ENCODE measurements around the gene GUCA2B.
A peak's percentile ranks its signal among the peaks of the same experiment; 100 is the strongest.

GUCA2B gene

DNA sequence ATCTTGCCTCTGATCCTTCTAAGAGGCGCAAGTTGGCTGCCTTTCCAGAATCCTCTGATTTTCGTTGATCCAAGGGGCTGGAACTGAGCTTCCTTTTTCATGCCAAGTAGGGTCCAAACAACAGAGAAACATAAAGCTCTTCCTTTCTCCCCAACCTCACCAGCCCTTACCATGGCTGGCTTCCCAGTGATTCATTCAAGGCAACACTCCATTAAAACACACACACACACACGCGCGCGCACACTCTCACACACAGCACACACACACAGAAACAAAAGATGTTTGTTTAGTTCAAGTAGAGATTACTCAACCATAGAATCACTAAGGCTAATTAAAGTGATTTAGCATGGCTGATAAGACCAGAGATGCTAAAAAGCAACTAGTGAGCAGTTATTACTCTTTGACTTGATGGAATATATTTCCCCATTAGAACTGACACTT, 24.4 kb downstream of the GUCA2B start:
- peaks cover 36% of the 10 kb centered on the region for H3K36me3 ChIP-seq (ENCODE audit: control insufficient read depth, insufficient read depth, low read length)
- H3K27ac ChIP-seq (ENCODE audit: low read depth, low read length) = peak overlapping the region; percentile 45
- H3K27me3 ChIP-seq (ENCODE audit: control insufficient read depth, insufficient read depth, low read length) = no peaks in the 10 kb centered on the region
- no peak overlapping the region for H3K4me3 ChIP-seq (ENCODE audit: low read depth, low read length)
- H3K9me3 ChIP-seq (ENCODE audit: control insufficient read depth, insufficient read depth, low read length) = no peaks in the 10 kb centered on the region
- no peak overlapping the region for H3K9ac ChIP-seq (ENCODE audit: low read depth, low read length)
- H3K4me1 ChIP-seq (ENCODE audit: control insufficient read depth, insufficient read depth, low read length) = 0 out of 2 replicates have a peak, but pooled peaks cover 5% of the 10 kb centered on the region

DNA sequence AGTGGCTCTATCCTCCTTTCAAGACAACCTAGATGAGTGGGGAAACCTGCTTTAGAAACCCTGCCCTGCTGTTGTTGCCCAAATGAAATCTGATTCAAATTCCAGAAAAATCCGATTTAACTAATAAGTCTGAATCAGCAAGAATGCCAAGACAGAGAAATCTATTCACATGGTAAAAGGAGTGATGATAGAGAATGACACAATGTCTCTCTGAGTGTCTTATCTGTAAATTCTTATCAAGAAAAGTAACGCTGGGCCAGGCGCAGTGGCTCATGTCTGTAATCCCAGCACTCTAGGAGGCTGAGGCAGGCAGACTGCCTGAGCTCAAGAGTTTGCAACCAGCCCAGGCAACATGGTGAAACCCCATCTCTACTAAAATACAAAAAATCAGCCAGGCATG, 25.0 kb downstream of the GUCA2B start:
- Histone ChIP-seq H3K36me3 (ENCODE audit: control insufficient read depth, insufficient read depth, low read length) (peaks cover 36% of the 10 kb centered on the region), H3K9me3 (ENCODE audit: control insufficient read depth, insufficient read depth, low read length) (no peaks in the 10 kb centered on the region), H3K4me3 (ENCODE audit: low read depth, low read length) (no peak overlapping the region), H3K9ac (ENCODE audit: low read depth, low read length) (no peak overlapping the region), H3K27ac (ENCODE audit: low read depth, low read length) (no peak overlapping the region), H3K4me1 (ENCODE audit: control insufficient read depth, insufficient read depth, low read length) (0 out of 2 replicates have a peak, but pooled peaks cover 5% of the 10 kb centered on the region), H3K27me3 (ENCODE audit: control insufficient read depth, insufficient read depth, low read length) (no peaks in the 10 kb centered on the region)

- Histone ChIP-seq H3K9me3 (ENCODE audit: control insufficient read depth, insufficient read depth, low read length) (no peaks in the 10 kb centered on the region), H3K4me3 (ENCODE audit: low read depth, low read length) (no peak overlapping the region), H3K27me3 (ENCODE audit: control insufficient read depth, insufficient read depth, low read length) (no peaks in the 10 kb centered on the region), H3K4me1 (ENCODE audit: control insufficient read depth, insufficient read depth, low read length) (no peaks in the 10 kb centered on the region), H3K27ac (ENCODE audit: low read depth, low read length) (no peak overlapping the region), H3K36me3 (ENCODE audit: control insufficient read depth, insufficient read depth, low read length) (peaks cover 42% of the 10 kb centered on the region), H3K9ac (ENCODE audit: low read depth, low read length) (no peak overlapping the region)
These were observed 26.1 kb downstream of the GUCA2B start for GRCh38 chr1:42179275-42179674.

DNA sequence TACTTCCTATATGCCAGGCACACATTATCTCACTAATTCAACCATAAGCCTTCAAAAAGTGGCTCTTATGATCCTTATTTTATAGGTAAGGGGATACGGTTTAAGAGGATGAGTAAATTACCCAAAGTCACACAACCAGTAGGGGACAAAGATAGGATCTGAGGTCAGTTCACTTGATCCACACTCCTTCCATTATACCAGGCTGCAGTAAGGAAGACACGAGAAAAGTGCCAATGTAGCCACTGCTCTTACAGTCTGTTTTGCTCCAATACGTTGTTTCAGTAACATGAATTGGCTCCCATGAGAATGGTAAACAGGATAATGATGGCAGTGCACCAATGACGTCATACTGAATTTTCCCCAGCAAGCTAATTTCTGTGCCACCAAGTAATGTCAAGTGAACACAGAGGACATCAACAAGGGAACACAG, 26.7 kb downstream of the GUCA2B start:
- Histone ChIP-seq H3K36me3 (ENCODE audit: control insufficient read depth, insufficient read depth, low read length) (peaks cover 48% of the 10 kb centered on the region), H3K4me3 (ENCODE audit: low read depth, low read length) (no peak overlapping the region), H3K27me3 (ENCODE audit: control insufficient read depth, insufficient read depth, low read length) (no peaks in the 10 kb centered on the region), H3K27ac (ENCODE audit: low read depth, low read length) (no peak overlapping the region), H3K9me3 (ENCODE audit: control insufficient read depth, insufficient read depth, low read length) (no peaks in the 10 kb centered on the region), H3K4me1 (ENCODE audit: control insufficient read depth, insufficient read depth, low read length) (no peaks in the 10 kb centered on the region), H3K9ac (ENCODE audit: low read depth, low read length) (no peak overlapping the region)

DNA sequence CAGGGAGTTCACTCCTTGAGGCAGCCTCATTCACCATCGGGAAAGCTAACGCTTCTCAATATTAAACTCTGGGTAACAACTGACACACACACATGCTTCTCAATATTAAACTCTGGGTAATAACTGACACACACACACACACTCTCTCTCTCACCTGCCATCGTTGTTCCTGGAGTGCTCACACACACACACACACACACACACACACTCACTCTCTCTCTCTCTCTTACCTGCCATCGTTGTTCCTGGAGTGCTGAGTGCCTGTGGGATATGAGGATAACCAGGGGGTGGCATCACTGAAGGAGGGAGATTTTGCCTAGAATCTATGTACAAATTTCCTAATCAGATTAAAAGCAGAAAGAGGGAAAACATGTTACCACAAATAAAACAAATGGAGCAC, 28.5 kb downstream of the GUCA2B start:
- Histone ChIP-seq H3K27ac (ENCODE audit: low read depth, low read length) (no peak overlapping the region), H3K4me1 (ENCODE audit: control insufficient read depth, insufficient read depth, low read length) (no peaks in the 10 kb centered on the region), H3K9ac (ENCODE audit: low read depth, low read length) (no peak overlapping the region), H3K4me3 (ENCODE audit: low read depth, low read length) (no peak overlapping the region), H3K36me3 (ENCODE audit: control insufficient read depth, insufficient read depth, low read length) (peaks cover 52% of the 10 kb centered on the region), H3K9me3 (ENCODE audit: control insufficient read depth, insufficient read depth, low read length) (no peaks in the 10 kb centered on the region), H3K27me3 (ENCODE audit: control insufficient read depth, insufficient read depth, low read length) (no peaks in the 10 kb centered on the region)

GRCh38 chr1:42183210-42183956, 30.2 kb downstream of the GUCA2B start:
- no peaks in the 10 kb centered on the region for H3K4me1 ChIP-seq (ENCODE audit: control insufficient read depth, insufficient read depth, low read length)
- H3K27me3 ChIP-seq (ENCODE audit: control insufficient read depth, insufficient read depth, low read length) = no peaks in the 10 kb centered on the region
- no peaks in the 10 kb centered on the region for H3K9me3 ChIP-seq (ENCODE audit: control insufficient read depth, insufficient read depth, low read length)
- H3K4me3 ChIP-seq (ENCODE audit: low read depth, low read length) = no peak overlapping the region
- peaks cover 64% of the 10 kb centered on the region for H3K36me3 ChIP-seq (ENCODE audit: control insufficient read depth, insufficient read depth, low read length)
- H3K27ac ChIP-seq (ENCODE audit: low read depth, low read length) = no peak overlapping the region
- H3K9ac ChIP-seq (ENCODE audit: low read depth, low read length) = no peak overlapping the region

DNA sequence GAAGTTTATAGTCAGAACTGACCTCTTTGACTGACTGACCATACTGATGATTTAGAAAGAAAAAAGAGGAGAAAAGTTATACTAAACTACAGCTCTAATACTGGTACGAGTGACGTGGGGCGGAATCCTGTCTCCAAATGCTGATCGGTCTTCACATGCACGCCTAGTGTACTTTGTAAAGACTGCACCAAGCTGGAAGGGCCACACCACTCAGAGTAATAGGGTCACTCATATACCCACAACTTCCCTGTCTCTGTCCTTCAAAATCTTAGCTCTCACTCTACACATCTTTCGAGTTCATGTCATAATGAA, 30.7 kb downstream of the GUCA2B start:
- Histone ChIP-seq H3K9me3 (ENCODE audit: control insufficient read depth, insufficient read depth, low read length) (no peaks in the 10 kb centered on the region), H3K4me1 (ENCODE audit: control insufficient read depth, insufficient read depth, low read length) (no peaks in the 10 kb centered on the region), H3K36me3 (ENCODE audit: control insufficient read depth, insufficient read depth, low read length) (peaks cover 67% of the 10 kb centered on the region), H3K4me3 (ENCODE audit: low read depth, low read length) (no peak overlapping the region), H3K9ac (ENCODE audit: low read depth, low read length) (no peak overlapping the region), H3K27me3 (ENCODE audit: control insufficient read depth, insufficient read depth, low read length) (no peaks in the 10 kb centered on the region), H3K27ac (ENCODE audit: low read depth, low read length) (no peak overlapping the region)

DNA sequence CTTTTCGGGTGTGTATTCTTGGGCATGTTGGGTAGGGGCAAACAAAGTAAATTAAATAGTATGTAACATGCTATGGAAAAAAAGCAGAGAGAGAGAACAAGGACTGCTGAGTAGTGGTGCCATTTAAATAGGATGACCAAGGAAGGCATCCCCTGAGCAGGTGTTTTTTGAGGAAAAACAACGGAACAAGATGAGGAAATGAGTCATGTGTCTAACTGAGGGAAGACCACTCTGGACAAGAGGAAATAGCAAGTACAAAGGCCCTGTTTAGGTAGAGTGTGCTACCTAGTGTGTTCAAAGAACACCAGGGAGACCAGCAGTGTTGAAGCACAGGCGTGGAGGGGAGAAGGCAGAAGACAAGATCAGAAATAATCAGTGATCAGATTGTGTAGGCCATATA, 31.4 kb downstream of the GUCA2B start:
- Histone ChIP-seq H3K4me3 (ENCODE audit: low read depth, low read length) (no peak overlapping the region), H3K27me3 (ENCODE audit: control insufficient read depth, insufficient read depth, low read length) (no peaks in the 10 kb centered on the region), H3K27ac (ENCODE audit: low read depth, low read length) (no peak overlapping the region), H3K9me3 (ENCODE audit: control insufficient read depth, insufficient read depth, low read length) (no peaks in the 10 kb centered on the region), H3K36me3 (ENCODE audit: control insufficient read depth, insufficient read depth, low read length) (peaks cover 67% of the 10 kb centered on the region), H3K4me1 (ENCODE audit: control insufficient read depth, insufficient read depth, low read length) (no peaks in the 10 kb centered on the region), H3K9ac (ENCODE audit: low read depth, low read length) (no peak overlapping the region)

- H3K27me3 ChIP-seq (ENCODE audit: control insufficient read depth, insufficient read depth, low read length) = no peaks in the 10 kb centered on the region
- no peaks in the 10 kb centered on the region for H3K9me3 ChIP-seq (ENCODE audit: control insufficient read depth, insufficient read depth, low read length)
- H3K4me1 ChIP-seq (ENCODE audit: control insufficient read depth, insufficient read depth, low read length) = no peaks in the 10 kb centered on the region
- H3K4me3 ChIP-seq (ENCODE audit: low read depth, low read length) = no peak overlapping the region
- no peak overlapping the region for H3K9ac ChIP-seq (ENCODE audit: low read depth, low read length)
- H3K27ac ChIP-seq (ENCODE audit: low read depth, low read length) = no peak overlapping the region
- H3K36me3 ChIP-seq (ENCODE audit: control insufficient read depth, insufficient read depth, low read length) = peaks cover 67% of the 10 kb centered on the region
These were observed 32.9 kb downstream of the GUCA2B start for GRCh38 chr1:42186152-42186551.

DNA sequence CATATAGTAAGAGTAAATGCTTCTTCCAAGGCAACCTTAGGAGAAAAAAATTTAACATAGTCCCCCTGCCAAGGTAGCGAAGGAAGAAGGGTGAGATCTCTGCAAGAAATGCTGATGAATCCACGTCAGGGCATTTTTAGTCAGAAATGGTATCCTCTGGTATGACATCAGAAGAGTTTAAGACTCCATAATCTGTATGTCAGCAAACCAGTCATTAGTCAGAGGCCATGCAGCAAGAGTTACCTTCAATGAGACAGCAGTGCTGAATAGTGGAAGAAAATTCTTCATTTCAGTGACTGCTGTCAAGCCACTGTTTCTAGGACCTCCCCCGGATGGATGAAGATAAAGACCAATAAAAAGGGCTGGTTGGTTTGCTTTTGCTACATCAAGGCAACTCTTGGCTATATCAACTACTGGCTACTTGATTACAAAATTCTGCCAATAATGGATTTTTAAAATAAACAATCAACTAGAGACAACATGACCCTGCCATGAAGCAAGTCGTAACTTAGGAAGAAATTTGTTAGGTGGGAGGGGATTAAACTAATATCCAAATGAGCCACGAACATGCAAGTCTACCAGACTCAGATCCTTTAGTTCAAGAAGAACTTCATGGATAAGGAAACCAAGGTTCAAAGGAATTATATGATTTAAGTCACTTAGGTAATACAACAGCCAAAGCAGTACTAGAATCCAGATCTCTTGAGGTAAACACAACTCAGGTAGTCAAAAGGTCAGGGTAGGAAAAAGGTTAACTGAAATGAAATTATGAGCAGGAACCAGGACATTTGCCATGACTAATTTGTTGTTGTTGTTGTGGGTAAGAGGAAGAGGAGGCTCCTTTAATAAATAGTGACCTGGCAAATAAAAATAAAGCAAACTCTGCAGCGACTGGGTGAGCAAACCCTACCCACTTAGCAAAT, 37.0 kb downstream of the GUCA2B start:
- no peak overlapping the region for H3K4me3 ChIP-seq (ENCODE audit: low read depth, low read length)
- peaks cover 63% of the 10 kb centered on the region for H3K36me3 ChIP-seq (ENCODE audit: control insufficient read depth, insufficient read depth, low read length)
- no peaks in the 10 kb centered on the region for H3K9me3 ChIP-seq (ENCODE audit: control insufficient read depth, insufficient read depth, low read length)
- no peak overlapping the region for H3K27ac ChIP-seq (ENCODE audit: low read depth, low read length)
- H3K27me3 ChIP-seq (ENCODE audit: control insufficient read depth, insufficient read depth, low read length) = no peaks in the 10 kb centered on the region
- no peaks in the 10 kb centered on the region for H3K4me1 ChIP-seq (ENCODE audit: control insufficient read depth, insufficient read depth, low read length)
- no peak overlapping the region for H3K9ac ChIP-seq (ENCODE audit: low read depth, low read length)

GRCh38 chr1:42191319-42191718, 38.1 kb downstream of the GUCA2B start:
- Histone ChIP-seq H3K9ac (ENCODE audit: low read depth, low read length) (no peak overlapping the region), H3K36me3 (ENCODE audit: control insufficient read depth, insufficient read depth, low read length) (peaks cover 73% of the 10 kb centered on the region), H3K9me3 (ENCODE audit: control insufficient read depth, insufficient read depth, low read length) (no peaks in the 10 kb centered on the region), H3K4me1 (ENCODE audit: control insufficient read depth, insufficient read depth, low read length) (no peaks in the 10 kb centered on the region), H3K27ac (ENCODE audit: low read depth, low read length) (no peak overlapping the region), H3K27me3 (ENCODE audit: control insufficient read depth, insufficient read depth, low read length) (no peaks in the 10 kb centered on the region), H3K4me3 (ENCODE audit: low read depth, low read length) (no peak overlapping the region)
